ENCODE measurements around the gene GRAMD4.

Gene GRAMD4

GRCh38 chr22:46721501-46722085 lies 101.4 kb downstream of the GRAMD4 start:
- no peak for DNase-seq (ENCODE audit: low spot score)

- DNase-seq (ENCODE audit: low spot score) = no peak
These were observed 103.7 kb downstream of the GRAMD4 start for GRCh38 chr22:46723882-46724281.

DNA sequence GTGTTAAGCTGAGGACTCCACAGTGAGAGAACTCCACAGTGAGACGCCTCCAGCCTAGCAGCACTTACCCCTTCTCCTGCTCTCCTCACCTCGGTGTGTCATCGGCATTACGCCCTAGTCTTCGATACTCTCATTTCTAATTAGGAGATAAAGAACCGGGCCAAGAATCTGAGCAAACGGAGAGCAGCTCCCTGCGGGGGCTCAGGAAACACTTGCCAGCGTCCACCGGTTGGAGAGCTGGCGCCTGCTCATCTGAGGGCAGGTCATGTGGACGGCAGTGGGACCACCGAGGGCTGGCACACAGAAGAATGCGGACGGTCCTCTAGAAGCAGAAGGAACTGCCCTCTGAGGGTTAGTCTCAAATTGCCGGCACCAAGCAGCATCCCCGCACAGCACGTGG lies 104.9 kb downstream of the GRAMD4 start:
- no peak for DNase-seq (ENCODE audit: low spot score)

DNA sequence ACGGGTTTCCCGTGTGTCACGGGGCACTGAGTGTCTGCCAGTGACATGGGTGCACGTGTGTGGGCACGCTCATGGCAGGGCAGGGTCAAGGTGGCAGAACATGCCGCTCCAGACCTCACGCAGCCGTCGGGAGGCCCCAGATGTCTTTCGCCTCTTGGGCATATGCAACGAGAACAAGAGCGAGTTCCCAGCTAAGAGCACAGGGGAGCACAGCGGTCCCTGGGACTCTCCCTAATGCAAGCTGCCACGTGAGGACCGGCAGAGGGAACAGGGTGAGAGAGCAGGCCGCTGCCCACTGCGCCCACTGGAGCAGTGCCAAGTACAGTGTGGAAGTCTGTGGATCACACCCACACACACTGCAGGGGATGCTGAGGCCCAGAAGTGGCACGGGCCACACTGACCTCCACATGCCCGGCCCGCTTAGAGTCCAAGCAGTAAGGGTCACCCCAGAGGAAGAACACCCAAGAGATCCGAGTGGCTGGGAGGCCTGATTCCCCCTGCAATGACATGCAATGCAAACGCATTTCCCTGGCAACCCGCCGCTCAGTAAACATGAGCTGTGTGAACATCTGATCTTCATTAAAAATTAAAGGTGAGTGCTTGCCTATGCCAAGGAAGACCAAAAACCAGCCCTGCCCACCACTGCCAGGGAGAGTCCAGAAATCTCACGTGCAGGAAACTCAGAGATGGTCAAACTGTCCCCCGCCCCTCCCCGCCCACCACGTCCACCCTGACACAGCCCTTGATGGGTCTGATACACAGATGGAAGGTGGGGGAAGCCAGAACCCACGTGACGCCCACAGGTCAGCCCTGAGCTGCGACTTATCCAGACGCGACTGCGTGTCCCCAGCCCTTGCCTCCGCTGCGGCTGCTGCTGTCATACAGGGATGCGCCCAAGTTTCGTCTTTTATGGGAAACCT lies 106.1 kb downstream of the GRAMD4 start:
- DNase-seq (ENCODE audit: low spot score) = no peak

DNA sequence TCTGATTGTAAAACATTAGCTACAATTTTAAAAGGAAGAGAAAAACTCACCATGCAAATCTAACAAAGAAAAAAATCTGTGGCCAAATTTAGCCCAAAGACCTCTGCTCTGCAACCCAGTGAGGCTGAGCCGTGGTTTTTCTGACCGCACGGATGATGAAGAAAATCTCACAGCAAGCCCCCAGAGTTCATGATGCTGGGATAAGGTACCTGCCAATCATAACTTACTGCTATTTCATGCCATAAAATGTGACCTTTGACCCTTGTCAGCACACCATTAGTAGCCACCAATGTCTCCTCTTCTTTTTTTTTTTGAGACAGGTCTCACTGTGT lies 106.8 kb downstream of the GRAMD4 start:
- no peak for DNase-seq (ENCODE audit: low spot score)

DNA sequence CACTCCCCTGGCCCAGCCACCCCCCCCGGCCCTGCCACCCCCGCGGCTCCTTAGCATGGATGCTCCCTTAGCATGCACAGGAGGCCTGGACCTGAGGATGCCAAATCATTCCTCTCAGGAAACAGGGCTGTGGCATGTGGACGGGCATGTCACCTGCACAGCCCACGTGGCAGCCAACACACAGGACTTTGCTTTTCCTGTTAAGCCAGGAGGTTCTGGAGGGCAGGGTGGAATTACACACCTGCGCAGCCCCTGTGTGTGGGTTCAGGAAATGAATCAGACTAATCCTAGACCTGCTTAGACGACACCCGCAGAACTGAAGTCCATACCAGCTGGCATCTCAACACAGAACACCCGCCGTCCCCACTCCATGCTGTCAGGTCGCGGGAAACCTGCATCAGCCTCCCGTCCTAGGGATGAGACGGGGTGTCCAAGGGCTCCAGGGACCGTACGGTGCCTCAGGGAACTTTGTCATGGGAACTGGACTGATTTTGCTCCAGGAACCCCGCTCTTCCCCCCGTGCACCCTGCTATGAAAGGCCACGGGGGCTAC lies 107.7 kb downstream of the GRAMD4 start:
- no peak for DNase-seq (ENCODE audit: low spot score)

- no peak for DNase-seq (ENCODE audit: low spot score)
These were observed 108.3 kb downstream of the GRAMD4 start for GRCh38 chr22:46728470-46728869.

Measured in HuH-7 (cell line).